HCT116 (cell line): ENCODE results near the gene EXD3. TPM values are rescaled to one million over a fixed set of nuclear protein-coding genes. Genes with fewer than 3 reads are reported as not detected.

Experiments used
- ATAC-seq: fragments of 200-7000 bp; cut with Tn5 transposase; 2 replicates; pipeline ENCODE4 v1.9.1; 2020; ENCODE audit warnings: mild to moderate bottlenecking, moderate library complexity
- BruUV-seq: library from RNA; stranded (reverse); fragments of 400-500 nt; replicated peaks from 2 replicates; lab custom pipeline; 2021; lab: Mats Ljungman, UMichigan
- CTCF ChIA-PET: fragments of 300-600 bp; sonication (Branson Sonifier 250); formaldehyde crosslinking; loops from one replicate; lab custom pipeline; 2021; ENCODE audit warnings: antibody characterized with exemption; lab: Charles Lee
- POLR2A ChIA-PET: fragments of 300-600, 350-600 bp; sonication (Branson Sonifier 250); formaldehyde crosslinking; loops from one replicate; lab custom pipeline; 2021; ENCODE audit warnings: antibody characterized with exemption; lab: Charles Lee
- RAD21 ChIA-PET, 2 experiments: fragments of 300-600 bp; sonication (Branson Sonifier 250); formaldehyde crosslinking; loops; one replicate each; lab custom pipeline; 2023; ENCODE audit warnings: low total read pairs in 2 of 2; ENCODE audit not compliant: uncharacterized antibody in 2 of 2, unreplicated experiment in 2 of 2, low non-redundant PET in 1 of 2; lab: Charles Lee
- DNase-seq: peaks from one replicate; pipeline ENCODE4 v3.0.0-alpha.2; 2010; ENCODE audit warnings: low read depth, low spot score
- H2AFZ ChIP-seq: fragments of 200-600 bp; shearing (Covaris generic), sonication (generic); 2 replicates; pipeline ENCODE4 v1.6.1; 2017; ENCODE audit warnings: low read depth, mixed run types, mixed read lengths, antibody characterized with exemption, low read length; ENCODE audit not compliant: poor library complexity, severe bottlenecking
- H3K27ac ChIP-seq: 2 replicates; pipeline ENCODE4 v1.5.1; 2012; ENCODE audit warnings: low read depth, low read length
- H3K27me3 ChIP-seq: fragments of 200-600 bp; sonication (generic); 2 replicates; pipeline ENCODE4 v1.6.1; 2016; ENCODE audit warnings: mixed run types, low read length, mixed read lengths; ENCODE audit not compliant: insufficient read depth
- H3K36me3 ChIP-seq, 2 experiments: fragments of 200-500 bp in 1 of 2; fragments of 200-600 bp in 1 of 2; sonication (Bioruptor generic) in 1 of 2; sonication (generic) in 1 of 2; 2 replicates each; pipeline versions ENCODE4 v1.5.1 to v1.6.1; 2014 to 2016; ENCODE audit warnings: low read length in 2 of 2, inconsistent platforms in 1 of 2, mixed read lengths in 1 of 2, mixed run types in 1 of 2; ENCODE audit not compliant: insufficient read depth in 2 of 2, control insufficient read depth in 1 of 2
- H3K4me1 ChIP-seq, 2 experiments: fragments of 200-600 bp in 1 of 2; sonication (generic) in 1 of 2; 2 replicates each; pipeline versions ENCODE4 v1.5.1 to v1.6.1; 2012 to 2017; ENCODE audit warnings: low read length in 2 of 2, inconsistent platforms in 1 of 2, mild to moderate bottlenecking in 1 of 2, mixed read lengths in 1 of 2, mixed run types in 1 of 2, moderate library complexity in 1 of 2; ENCODE audit not compliant: insufficient read depth in 2 of 2, control insufficient read depth in 1 of 2
- H3K4me2 ChIP-seq: fragments of 200-600 bp; sonication (generic); 2 replicates; pipeline ENCODE4 v1.6.1; 2017; ENCODE audit warnings: mixed run types, low read length, mixed read lengths
- H3K4me3 ChIP-seq, 2 experiments: fragments of 200-600 bp in 1 of 2; sonication (generic) in 1 of 2; replicated peaks in 1 of 2; 2 replicates each; pipeline ENCODE4 v1.5.1; 2011 to 2016; ENCODE audit warnings: low read length in 2 of 2, control low read depth in 1 of 2, low read depth in 1 of 2, mild to moderate bottlenecking in 1 of 2, mixed read lengths in 1 of 2, mixed run types in 1 of 2
- H3K79me2 ChIP-seq: fragments of 200-600 bp; sonication (generic); 2 replicates; pipeline ENCODE4 v1.6.1; 2017; ENCODE audit warnings: mild to moderate bottlenecking, mixed run types, low read length, moderate library complexity, mixed read lengths; ENCODE audit not compliant: insufficient read depth
- H3K9ac ChIP-seq: fragments of 200-600 bp; sonication (generic); 2 replicates; pipeline ENCODE4 v1.6.1; 2016; ENCODE audit warnings: low read length, mixed read lengths
- H3K9me2 ChIP-seq: fragments of 200-600 bp; sonication (generic), shearing (Covaris generic); 2 replicates; pipeline ENCODE4 v1.6.1; 2017; ENCODE audit warnings: mixed run types, mild to moderate bottlenecking, moderate library complexity; ENCODE audit not compliant: insufficient read depth
- H3K9me3 ChIP-seq, 2 experiments: fragments of 200-500 bp in 1 of 2; fragments of 200-600 bp in 1 of 2; sonication (Bioruptor generic) in 1 of 2; sonication (generic) in 1 of 2; 2 replicates each; pipeline ENCODE4 v1.6.1; 2014 to 2017; ENCODE audit warnings: low read length in 2 of 2, mixed read lengths in 2 of 2, inconsistent platforms in 1 of 2, low read depth in 1 of 2, mild to moderate bottlenecking in 1 of 2, mixed run types in 1 of 2, moderate library complexity in 1 of 2; ENCODE audit not compliant: control insufficient read depth in 1 of 2, insufficient read depth in 1 of 2
- H4K20me1 ChIP-seq: fragments of 200-600 bp; sonication (generic), shearing (Covaris generic); 2 replicates; pipeline ENCODE4 v1.6.1; 2017; ENCODE audit warnings: mixed run types, mild to moderate bottlenecking, moderate library complexity; ENCODE audit not compliant: insufficient read depth
- CBX3 ChIP-seq: IDR thresholded peaks from 2 replicates; pipeline ENCODE4 v1.6.1; 2012; ENCODE audit warnings: low read depth
- CEBPB ChIP-seq: IDR thresholded peaks from 2 replicates; pipeline ENCODE4 v1.6.1; 2012; ENCODE audit warnings: low read depth
- EGR1 ChIP-seq: IDR thresholded peaks from 2 replicates; pipeline ENCODE4 v1.6.1; 2012; ENCODE audit warnings: low read depth
- ELF1 ChIP-seq: IDR thresholded peaks from 2 replicates; pipeline ENCODE4 v1.6.1; 2012; ENCODE audit warnings: low read depth, borderline replicate concordance
- EZH2phosphoT487 ChIP-seq: fragments of 200-600 bp; IDR thresholded peaks from 2 replicates; pipeline ENCODE4 v1.6.1; 2018; ENCODE audit warnings: antibody characterized with exemption, borderline replicate concordance
- FOSL1 ChIP-seq: IDR thresholded peaks from 2 replicates; pipeline ENCODE4 v1.6.1; 2012; ENCODE audit warnings: low read depth
- RAD21 ChIP-seq: IDR thresholded peaks from 2 replicates; pipeline ENCODE4 v1.6.1; 2012; ENCODE audit warnings: low read depth, mild to moderate bottlenecking
- SIN3A ChIP-seq: IDR thresholded peaks from 2 replicates; pipeline ENCODE4 v1.6.1; 2012; ENCODE audit warnings: low read depth
- SRF ChIP-seq: IDR thresholded peaks from 2 replicates; pipeline ENCODE4 v1.6.1; 2012; ENCODE audit warnings: low read depth
- YY1 ChIP-seq: IDR thresholded peaks from 2 replicates; pipeline ENCODE4 v1.6.1; 2011; ENCODE audit warnings: low read length, low read depth, moderate library complexity, mild to moderate bottlenecking; ENCODE audit not compliant: insufficient replicate concordance; ENCODE audit errors: extremely low read depth
- ZNF274 ChIP-seq: fragments of 200-500 bp; sonication (Bioruptor generic); IDR thresholded peaks from 2 replicates; pipeline ENCODE4 v1.6.1; 2014; ENCODE audit warnings: mild to moderate bottlenecking, low read depth, low read length, inconsistent platforms
- intact Hi-C: fragments of 100-400 bp; cut with micrococcal nuclease; formaldehyde crosslinking; loops from 2 replicates; pipeline ENCODE4 v1.10.0; 2022
- total RNA-seq: library from RNA; stranded (reverse); gene quantifications from one replicate; pipeline ENCODE4 v1.2.1, GENCODE V29; 2021; ENCODE audit not compliant: unreplicated experiment
- TF ChIP-seq, protein P1 (sequence below): IDR thresholded peaks from 2 replicates; pipeline ENCODE4 v1.6.1; 2011; ENCODE audit warnings: mild to moderate bottlenecking, low read length, moderate library complexity; ENCODE audit not compliant: insufficient replicate concordance; ENCODE audit errors: extremely low read depth
- TF ChIP-seq, protein P2 (sequence below), 3 experiments: fragments of 200-600 bp in 1 of 3; sonication (generic) in 1 of 3; IDR thresholded peaks in 2 of 3; conservative IDR thresholded peaks in 1 of 3; 2 replicates each; pipeline ENCODE4 v1.5.1; 2012 to 2017; ENCODE audit warnings: low read depth in 2 of 3, low read length in 2 of 3, antibody characterized with exemption in 1 of 3, borderline replicate concordance in 1 of 3, control low read depth in 1 of 3, mild to moderate bottlenecking in 1 of 3, mixed read lengths in 1 of 3, mixed run types in 1 of 3, moderate library complexity in 1 of 3; ENCODE audit not compliant: insufficient read depth in 1 of 3
- TF ChIP-seq, protein P3 (sequence below): IDR thresholded peaks from 2 replicates; pipeline ENCODE4 v1.6.1; 2012
- TF ChIP-seq, protein P4 (sequence below): IDR thresholded peaks from 2 replicates; pipeline ENCODE4 v1.6.1; 2012; ENCODE audit warnings: low read depth
- TF ChIP-seq, protein P5 (sequence below): IDR thresholded peaks from 2 replicates; pipeline ENCODE4 v1.6.1; 2012

Gene EXD3
- total RNA-seq, 1 experiment from 2014 or later, result 25.4 TPM

DNA sequence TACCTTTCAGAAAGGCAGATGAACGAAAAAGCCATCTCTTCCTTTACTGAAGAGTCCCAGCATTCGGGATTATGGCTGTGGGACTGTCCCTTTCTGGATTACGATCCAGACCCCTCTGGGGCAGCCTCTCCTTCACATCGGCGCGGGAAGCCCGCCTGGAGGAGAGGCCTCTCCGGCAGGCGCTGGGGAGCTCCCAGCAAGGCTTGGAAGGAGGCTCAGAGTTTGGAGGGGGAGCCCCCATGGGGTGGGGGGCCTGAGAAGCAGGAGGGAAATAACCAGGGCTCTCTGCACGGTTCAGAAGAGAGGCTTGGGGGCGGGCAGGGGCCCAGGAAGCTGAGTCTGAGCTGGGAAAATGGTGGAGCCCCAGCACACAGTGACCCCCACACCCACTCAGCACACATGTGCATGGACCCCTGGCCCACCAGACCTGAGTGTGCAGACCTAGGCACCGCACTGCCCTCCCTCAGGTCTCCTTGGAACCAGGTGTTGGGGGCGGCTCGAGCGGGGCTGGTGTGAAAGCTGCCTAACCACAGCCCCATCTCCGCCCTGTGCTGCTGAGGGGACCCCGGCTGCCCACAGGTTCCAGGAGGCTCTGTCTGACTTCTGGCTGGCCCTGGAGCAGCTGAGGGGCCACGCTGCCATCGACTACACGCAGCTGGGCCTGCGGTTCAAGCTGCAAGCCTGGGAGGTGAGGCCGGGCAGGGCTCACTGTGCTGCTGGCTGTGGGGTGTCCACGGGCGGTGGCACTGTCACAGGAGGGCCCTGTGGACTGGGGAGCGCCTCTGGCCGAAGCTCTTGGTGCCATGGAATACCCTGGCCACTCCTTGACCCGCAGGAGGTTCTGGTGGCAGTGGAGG lies 4.7 kb upstream of the EXD3 start:
- Histone ChIP-seq H3K27me3 (no peaks in the 10 kb centered on the region), H4K20me1 (no peaks in the 10 kb centered on the region), H3K4me2 (no peak overlapping the region), H3K9ac (no peak overlapping the region), H3K9me2 (no peaks in the 10 kb centered on the region), H2AFZ (no peak overlapping the region), H3K79me2 (peaks cover under 1% of the 10 kb centered on the region; the same call in 1 of the 2 replicates), H3K4me3 (no peak overlapping the region), H3K4me1 (peaks cover 25 to 41% of the 10 kb centered on the region in 2 experiments), H3K9me3 (no peaks in the 10 kb centered on the region), H3K27ac (no peak overlapping the region), H3K36me3 (no peaks in the 10 kb centered on the region)
- no peak for TF ChIP-seq CEBPB
- TF ChIP-seq, protein P1, sequence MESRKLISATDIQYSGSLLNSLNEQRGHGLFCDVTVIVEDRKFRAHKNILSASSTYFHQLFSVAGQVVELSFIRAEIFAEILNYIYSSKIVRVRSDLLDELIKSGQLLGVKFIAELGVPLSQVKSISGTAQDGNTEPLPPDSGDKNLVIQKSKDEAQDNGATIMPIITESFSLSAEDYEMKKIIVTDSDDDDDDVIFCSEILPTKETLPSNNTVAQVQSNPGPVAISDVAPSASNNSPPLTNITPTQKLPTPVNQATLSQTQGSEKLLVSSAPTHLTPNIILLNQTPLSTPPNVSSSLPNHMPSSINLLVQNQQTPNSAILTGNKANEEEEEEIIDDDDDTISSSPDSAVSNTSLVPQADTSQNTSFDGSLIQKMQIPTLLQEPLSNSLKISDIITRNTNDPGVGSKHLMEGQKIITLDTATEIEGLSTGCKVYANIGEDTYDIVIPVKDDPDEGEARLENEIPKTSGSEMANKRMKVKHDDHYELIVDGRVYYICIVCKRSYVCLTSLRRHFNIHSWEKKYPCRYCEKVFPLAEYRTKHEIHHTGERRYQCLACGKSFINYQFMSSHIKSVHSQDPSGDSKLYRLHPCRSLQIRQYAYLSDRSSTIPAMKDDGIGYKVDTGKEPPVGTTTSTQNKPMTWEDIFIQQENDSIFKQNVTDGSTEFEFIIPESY, result no peak
- TF ChIP-seq, protein P2, sequence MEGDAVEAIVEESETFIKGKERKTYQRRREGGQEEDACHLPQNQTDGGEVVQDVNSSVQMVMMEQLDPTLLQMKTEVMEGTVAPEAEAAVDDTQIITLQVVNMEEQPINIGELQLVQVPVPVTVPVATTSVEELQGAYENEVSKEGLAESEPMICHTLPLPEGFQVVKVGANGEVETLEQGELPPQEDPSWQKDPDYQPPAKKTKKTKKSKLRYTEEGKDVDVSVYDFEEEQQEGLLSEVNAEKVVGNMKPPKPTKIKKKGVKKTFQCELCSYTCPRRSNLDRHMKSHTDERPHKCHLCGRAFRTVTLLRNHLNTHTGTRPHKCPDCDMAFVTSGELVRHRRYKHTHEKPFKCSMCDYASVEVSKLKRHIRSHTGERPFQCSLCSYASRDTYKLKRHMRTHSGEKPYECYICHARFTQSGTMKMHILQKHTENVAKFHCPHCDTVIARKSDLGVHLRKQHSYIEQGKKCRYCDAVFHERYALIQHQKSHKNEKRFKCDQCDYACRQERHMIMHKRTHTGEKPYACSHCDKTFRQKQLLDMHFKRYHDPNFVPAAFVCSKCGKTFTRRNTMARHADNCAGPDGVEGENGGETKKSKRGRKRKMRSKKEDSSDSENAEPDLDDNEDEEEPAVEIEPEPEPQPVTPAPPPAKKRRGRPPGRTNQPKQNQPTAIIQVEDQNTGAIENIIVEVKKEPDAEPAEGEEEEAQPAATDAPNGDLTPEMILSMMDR (IDR thresholded peaks at IDR 0.05 in 2 of 3, conservative IDR thresholded peaks at IDR 0.05 in 1 of 3; ENCODE audit: borderline replicate concordance in 1 of 3, insufficient read depth in 1 of 3, low read depth in 2 of 3, low read length in 2 of 3), result no peak
- TF ChIP-seq, protein P3, sequence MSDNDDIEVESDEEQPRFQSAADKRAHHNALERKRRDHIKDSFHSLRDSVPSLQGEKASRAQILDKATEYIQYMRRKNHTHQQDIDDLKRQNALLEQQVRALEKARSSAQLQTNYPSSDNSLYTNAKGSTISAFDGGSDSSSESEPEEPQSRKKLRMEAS, result no peak
- TF ChIP-seq EGR1, result no peak
- TF ChIP-seq ZNF274, result no peak
- no peak for TF ChIP-seq RAD21
- no peak for TF ChIP-seq SRF
- TF ChIP-seq, protein P4, sequence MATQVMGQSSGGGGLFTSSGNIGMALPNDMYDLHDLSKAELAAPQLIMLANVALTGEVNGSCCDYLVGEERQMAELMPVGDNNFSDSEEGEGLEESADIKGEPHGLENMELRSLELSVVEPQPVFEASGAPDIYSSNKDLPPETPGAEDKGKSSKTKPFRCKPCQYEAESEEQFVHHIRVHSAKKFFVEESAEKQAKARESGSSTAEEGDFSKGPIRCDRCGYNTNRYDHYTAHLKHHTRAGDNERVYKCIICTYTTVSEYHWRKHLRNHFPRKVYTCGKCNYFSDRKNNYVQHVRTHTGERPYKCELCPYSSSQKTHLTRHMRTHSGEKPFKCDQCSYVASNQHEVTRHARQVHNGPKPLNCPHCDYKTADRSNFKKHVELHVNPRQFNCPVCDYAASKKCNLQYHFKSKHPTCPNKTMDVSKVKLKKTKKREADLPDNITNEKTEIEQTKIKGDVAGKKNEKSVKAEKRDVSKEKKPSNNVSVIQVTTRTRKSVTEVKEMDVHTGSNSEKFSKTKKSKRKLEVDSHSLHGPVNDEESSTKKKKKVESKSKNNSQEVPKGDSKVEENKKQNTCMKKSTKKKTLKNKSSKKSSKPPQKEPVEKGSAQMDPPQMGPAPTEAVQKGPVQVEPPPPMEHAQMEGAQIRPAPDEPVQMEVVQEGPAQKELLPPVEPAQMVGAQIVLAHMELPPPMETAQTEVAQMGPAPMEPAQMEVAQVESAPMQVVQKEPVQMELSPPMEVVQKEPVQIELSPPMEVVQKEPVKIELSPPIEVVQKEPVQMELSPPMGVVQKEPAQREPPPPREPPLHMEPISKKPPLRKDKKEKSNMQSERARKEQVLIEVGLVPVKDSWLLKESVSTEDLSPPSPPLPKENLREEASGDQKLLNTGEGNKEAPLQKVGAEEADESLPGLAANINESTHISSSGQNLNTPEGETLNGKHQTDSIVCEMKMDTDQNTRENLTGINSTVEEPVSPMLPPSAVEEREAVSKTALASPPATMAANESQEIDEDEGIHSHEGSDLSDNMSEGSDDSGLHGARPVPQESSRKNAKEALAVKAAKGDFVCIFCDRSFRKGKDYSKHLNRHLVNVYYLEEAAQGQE, result no peak
- TF ChIP-seq FOSL1, result no peak
- TF ChIP-seq, protein P5, sequence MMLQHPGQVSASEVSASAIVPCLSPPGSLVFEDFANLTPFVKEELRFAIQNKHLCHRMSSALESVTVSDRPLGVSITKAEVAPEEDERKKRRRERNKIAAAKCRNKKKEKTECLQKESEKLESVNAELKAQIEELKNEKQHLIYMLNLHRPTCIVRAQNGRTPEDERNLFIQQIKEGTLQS, result no peak
- TF ChIP-seq YY1, result no peak
- no peak for TF ChIP-seq SIN3A
- no peak for TF ChIP-seq CBX3
- no peak for TF ChIP-seq EZH2phosphoT487
- no peak for TF ChIP-seq ELF1
- POLR2A ChIA-PET, result no interaction called here
- CTCF ChIA-PET, result no interaction called here
- DNase-seq, result no peak
- RAD21 ChIA-PET, result no interaction called here
- BruUV-seq, result no TSS peak
- intact Hi-C loops, result no loop called here
- ATAC-seq, result no peak
